IPS DF 4.7 (cell line): ENCODE measurements around the gene SUSD5.
"Not testable (repeated sequence)": the region's sequence is repeated elsewhere in the genome, so short reads cannot be mapped to it uniquely, and the experiment has no call there.

Experiments used
- DNase-seq: peaks from one replicate; pipeline ENCODE4 v3.0.0-alpha.2; 2013; ENCODE audit warnings: low spot score; ENCODE audit errors: extremely low read depth

The SUSD5 gene

GRCh38 chr3:33152363-33153360 lies 65.9 kb downstream of the SUSD5 start:
- DNase-seq = no peak

GRCh38 chr3:33149342-33149741 lies 69.3 kb downstream of the SUSD5 start:
- DNase-seq = no peak

- DNase-seq = no peak
Observed at GRCh38 chr3:33146791-33147445, 71.7 kb downstream of the SUSD5 start.

- DNase-seq = no peak
Observed at GRCh38 chr3:33145901-33146580, 72.6 kb downstream of the SUSD5 start.

GRCh38 chr3:33145221-33145900 lies 73.2 kb downstream of the SUSD5 start:
- no peak for DNase-seq

- peak; percentile 33 for DNase-seq
Observed at GRCh38 chr3:33144433-33144832, 74.2 kb downstream of the SUSD5 start.

GRCh38 chr3:33141006-33141405 lies 77.6 kb downstream of the SUSD5 start:
- DNase-seq = no peak

GRCh38 chr3:33139996-33140395 lies 78.6 kb downstream of the SUSD5 start:
- DNase-seq = no peak

GRCh38 chr3:33139006-33139623 lies 79.5 kb downstream of the SUSD5 start:
- DNase-seq = not testable (repeated sequence)

- no peak for DNase-seq
Observed at GRCh38 chr3:33137691-33138090, 80.9 kb downstream of the SUSD5 start.

GRCh38 chr3:33134026-33134625 lies 84.5 kb downstream of the SUSD5 start:
- no peak for DNase-seq

- DNase-seq = no peak
Observed at GRCh38 chr3:33132019-33132360, 86.6 kb downstream of the SUSD5 start.

- peak; percentile 83 for DNase-seq
Observed at GRCh38 chr3:33131331-33132018, 87.1 kb downstream of the SUSD5 start.

GRCh38 chr3:33130144-33130543 lies 88.5 kb downstream of the SUSD5 start:
- DNase-seq = no peak

- DNase-seq = no peak
Observed at GRCh38 chr3:33128706-33129105, 89.9 kb downstream of the SUSD5 start.

GRCh38 chr3:33125840-33126239 lies 92.8 kb downstream of the SUSD5 start:
- DNase-seq = no peak

GRCh38 chr3:33124638-33125037 lies 94.0 kb downstream of the SUSD5 start:
- DNase-seq = no peak

- DNase-seq = no peak
Observed at GRCh38 chr3:33122991-33123390, 95.6 kb downstream of the SUSD5 start.

- no peak for DNase-seq
Observed at GRCh38 chr3:33119891-33120290, 98.7 kb downstream of the SUSD5 start.

GRCh38 chr3:33117461-33117860 lies 101.1 kb downstream of the SUSD5 start:
- no peak for DNase-seq
